ENCODE data around the gene SMC1B.

DNA sequence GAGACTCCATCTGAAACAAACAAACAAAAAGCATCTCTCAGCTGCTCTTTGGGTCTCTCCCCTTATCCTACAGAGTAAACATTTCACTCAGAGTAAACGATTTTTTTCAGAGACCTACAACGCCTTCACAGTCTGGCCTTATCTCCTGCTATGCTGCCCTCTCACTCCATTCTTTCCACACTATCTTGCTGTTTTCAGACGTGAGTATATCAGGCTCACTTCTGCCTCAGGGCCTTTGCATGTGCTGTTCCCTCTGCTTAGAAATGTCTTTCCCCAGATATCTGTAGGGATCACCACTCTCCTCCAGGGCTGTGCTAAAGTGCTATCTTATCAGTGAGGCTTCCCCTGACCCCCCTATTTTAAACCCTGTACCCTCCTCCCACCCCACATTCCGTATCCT is 6.6 kb upstream of the SMC1B start:
- TF ChIP-seq, protein P1, sequence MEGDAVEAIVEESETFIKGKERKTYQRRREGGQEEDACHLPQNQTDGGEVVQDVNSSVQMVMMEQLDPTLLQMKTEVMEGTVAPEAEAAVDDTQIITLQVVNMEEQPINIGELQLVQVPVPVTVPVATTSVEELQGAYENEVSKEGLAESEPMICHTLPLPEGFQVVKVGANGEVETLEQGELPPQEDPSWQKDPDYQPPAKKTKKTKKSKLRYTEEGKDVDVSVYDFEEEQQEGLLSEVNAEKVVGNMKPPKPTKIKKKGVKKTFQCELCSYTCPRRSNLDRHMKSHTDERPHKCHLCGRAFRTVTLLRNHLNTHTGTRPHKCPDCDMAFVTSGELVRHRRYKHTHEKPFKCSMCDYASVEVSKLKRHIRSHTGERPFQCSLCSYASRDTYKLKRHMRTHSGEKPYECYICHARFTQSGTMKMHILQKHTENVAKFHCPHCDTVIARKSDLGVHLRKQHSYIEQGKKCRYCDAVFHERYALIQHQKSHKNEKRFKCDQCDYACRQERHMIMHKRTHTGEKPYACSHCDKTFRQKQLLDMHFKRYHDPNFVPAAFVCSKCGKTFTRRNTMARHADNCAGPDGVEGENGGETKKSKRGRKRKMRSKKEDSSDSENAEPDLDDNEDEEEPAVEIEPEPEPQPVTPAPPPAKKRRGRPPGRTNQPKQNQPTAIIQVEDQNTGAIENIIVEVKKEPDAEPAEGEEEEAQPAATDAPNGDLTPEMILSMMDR (IDR thresholded peaks at IDR 0.05; ENCODE audit: insufficient read depth, low read length, poor library complexity, severe bottlenecking) = no peak
- no peak for TF ChIP-seq EZH2phosphoT487 (conservative IDR thresholded peaks at IDR 0.05; ENCODE audit: low read length)

All from SU-DHL-6 (cell line).